GM08714 (cell line): ENCODE results near the gene NDEL1.

Experiments
- H3K4me3 ChIP-seq: fragments of 200-500 bp; sonication (Bioruptor generic); 2 replicates; pipeline ENCODE4 v1.5.1; 2014; ENCODE audit warnings: mild to moderate bottlenecking, low read length, inconsistent platforms
- ZNF274 ChIP-seq: IDR thresholded peaks from 2 replicates; pipeline ENCODE4 v1.6.1; 2012; ENCODE audit warnings: mild to moderate bottlenecking, low read depth, low read length

Gene NDEL1

DNA sequence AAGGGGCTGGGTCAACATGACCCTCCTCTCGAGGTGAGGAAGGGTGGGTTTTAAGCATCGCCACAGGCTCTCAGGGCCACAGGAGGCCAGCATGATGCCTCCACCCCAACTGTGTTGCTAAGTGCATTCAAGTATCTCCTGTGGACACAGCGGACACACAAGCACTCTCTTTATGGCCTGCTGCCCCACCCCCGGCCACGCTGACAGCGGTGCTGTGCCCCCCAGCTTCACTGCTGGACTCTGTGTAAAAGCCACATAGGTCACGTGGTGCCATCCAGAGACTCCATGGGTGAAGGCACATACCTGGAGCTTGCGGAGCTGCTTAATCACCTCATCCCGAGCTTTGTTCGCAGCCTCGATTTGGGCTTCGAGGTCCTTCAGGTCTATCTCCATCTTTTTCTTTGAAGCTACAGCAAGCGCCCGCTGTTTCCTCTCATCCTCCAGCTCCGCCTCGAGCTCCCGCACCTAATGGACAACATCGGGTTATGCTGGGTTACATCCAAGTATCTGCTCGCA, 51.5 kb downstream of the NDEL1 start:
- no peak for TF ChIP-seq ZNF274
- H3K4me3 ChIP-seq = no peak overlapping the region

DNA sequence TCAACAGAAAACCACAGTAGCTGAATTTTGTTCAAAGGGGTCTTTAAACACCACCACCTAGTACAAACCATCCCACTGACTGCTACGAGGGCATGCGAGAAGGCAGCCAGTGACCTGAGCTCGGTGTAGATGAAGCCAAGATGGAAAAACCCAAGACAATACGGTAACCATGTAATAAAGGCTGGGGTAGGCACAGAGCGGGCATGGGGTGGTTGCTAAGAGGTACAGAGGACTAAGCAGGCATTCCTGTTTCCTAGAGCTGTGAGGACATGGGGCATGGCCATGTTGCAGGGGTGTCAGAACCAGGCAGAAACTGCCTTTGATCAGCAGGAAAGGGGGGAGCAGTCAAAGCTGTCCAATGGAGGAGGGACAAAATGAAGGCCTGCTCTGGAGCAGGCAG, 52.1 kb downstream of the NDEL1 start:
- H3K4me3 ChIP-seq = no peak overlapping the region
- no peak for TF ChIP-seq ZNF274

DNA sequence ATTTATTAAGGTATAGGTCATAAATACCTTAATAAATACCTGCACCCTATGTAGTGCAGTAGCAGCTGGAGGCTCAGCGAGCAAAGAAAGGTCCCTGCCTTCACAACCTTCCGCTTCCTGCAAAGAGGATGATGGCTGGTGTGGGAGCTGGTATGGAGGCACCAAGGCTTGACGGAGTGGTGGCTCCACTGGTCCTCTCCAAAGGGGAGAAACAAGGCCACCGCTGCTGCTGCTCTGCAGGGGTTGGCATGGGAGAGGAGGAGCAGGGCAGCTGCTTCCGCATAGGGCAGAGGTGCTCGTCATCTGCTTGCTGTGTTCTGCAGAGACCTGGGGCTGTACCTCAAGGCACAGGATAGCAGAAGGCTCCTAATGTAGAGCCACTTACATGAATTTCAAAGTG, 52.8 kb downstream of the NDEL1 start:
- H3K4me3 ChIP-seq = no peak overlapping the region
- TF ChIP-seq ZNF274 = no peak

DNA sequence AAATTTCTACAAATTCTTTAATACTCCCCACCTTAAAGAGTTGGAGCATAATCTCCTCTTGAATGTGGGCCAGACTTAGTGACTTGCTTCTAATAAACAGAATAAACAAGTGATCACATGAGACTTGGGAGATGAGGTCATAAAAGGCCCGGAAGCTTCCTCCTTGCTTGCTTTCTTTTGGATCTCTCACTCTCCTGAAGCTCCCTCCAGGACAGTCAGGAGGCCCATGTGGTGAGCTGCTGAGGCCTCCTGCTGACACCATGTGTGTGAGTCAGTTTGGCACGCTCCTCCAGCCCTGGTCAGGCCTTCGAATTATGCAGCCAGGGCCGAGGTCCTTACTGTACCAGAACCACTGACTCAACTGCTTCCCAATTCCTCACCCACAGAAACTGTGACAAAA, 53.2 kb downstream of the NDEL1 start:
- H3K4me3 ChIP-seq = no peak overlapping the region
- no peak for TF ChIP-seq ZNF274

DNA sequence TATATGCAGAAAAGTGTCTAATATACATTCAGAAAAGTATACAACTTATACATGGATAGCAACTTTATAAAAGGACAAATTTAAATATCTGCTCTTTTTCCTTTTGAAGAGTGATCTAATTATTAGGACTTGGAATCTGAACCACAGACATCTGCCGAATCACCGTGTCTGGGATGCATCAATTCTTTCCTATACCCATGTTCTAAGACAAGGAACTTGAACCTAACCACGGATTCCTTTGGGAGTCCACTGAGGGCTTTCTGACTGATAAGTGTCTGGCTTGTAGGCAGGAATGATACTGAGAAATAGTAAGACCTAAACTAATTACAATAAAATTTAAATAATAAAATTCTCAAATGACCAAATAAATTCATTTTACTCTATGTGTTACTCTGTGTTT, 54.2 kb downstream of the NDEL1 start:
- TF ChIP-seq ZNF274 = no peak
- no peak overlapping the region for H3K4me3 ChIP-seq

DNA sequence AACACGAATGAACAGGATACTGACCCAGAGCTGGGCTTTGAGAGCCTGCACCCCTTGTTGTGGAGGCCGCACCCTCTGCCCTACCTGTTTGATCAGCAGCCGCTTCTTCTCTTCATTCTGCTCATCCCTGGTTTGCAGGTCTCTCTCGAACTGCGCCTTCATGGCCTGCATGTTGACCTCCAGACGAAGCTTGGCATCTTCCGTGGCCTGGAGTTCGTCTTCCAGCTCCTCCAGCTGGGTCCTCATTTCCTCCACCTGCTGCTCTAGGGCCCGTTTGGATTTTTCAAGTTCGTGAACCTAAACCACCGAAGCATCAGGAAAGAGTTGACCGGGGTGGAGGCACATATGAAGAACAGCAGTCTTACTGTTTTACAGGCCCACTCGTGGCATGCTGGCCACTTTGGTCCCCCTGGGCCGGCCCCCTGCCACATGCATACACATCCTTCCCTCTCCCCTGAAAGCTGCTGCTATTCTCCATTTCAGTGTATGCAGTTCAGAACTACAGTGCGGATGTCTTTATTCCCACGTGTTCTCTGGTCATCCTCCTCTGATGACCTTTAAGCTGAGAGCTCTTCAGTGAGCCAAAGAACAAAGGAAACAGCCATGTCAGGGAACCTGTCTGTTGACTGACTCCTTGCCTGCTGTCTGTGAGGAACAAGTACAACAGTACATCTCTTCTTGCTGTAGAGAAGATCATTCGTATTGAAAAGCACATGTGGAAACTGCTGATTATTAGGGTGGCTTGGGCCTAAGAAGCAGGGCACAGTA, 54.8 kb downstream of the NDEL1 start:
- no peak for TF ChIP-seq ZNF274

DNA sequence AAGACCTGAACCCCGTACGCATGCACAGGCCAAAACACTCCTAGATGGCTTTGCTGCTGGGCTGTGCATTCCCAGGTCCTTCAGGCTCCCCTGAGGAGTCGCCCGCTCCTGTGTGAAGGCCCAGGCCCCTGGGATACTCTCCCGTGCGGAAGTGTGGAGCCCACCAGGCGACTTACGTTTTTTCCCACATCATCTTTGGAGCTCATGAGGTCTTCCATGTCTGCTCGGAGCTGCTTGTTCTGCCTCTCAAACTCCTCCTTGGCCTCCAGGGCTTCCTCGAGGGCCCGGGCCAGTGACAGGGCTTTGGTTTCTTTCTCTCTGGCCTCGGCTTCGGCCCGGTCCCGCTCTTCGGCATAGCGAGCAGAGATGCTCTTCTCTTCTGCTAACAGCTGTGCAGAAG, 56.4 kb downstream of the NDEL1 start:
- H3K4me3 ChIP-seq = no peak overlapping the region
- TF ChIP-seq ZNF274 = no peak

More for the DNA sequence above, 54.8 kb downstream of the NDEL1 start:
- H3K4me3 ChIP-seq = no peak overlapping the region

DNA sequence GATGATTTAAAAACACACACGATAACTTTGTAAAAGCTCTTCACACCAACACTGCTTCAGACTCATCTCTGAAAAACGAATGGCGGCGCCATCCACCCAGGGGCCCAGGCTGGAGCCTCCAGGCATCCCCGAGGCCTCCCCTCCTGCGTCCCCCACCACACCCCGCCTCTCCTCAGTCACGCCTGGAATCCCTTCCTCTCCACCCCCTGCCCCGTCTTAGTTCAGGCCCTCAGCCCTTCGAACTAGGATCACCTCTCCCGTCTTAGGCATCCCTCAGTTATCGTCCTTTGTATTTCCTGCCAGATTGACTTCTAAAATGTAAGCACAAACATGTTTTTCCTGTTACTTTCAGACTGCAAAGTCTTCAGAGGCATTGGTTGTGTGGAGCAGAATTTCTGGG, 58.3 kb downstream of the NDEL1 start:
- no peak overlapping the region for H3K4me3 ChIP-seq
- no peak for TF ChIP-seq ZNF274

DNA sequence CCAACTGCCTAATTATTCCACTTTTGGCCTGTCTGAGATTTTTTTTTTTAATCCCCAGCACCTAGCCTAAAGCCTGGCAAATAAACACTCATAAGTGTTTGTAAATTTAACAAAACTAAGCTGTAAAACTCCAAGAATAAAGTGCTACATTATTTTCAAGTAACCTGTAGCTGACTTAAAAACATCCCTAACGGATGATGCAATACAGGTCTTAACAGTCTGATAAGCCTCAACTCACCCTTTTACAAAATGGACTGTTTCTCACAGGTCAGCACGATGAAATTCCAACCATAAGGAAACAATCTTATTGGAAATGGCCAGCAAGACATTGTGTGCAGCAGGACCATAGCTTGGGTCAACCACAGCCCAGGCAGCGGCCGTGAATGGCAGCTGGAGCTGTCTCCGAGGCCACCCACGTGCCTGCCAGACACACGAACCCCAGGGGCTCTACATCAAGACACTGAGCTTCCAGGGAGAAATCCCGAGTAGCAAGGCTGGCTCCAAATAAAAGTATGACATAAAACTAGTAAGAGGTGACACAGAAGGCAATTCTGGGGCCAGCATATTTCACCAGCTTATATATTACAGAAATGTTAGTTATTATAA, 58.9 kb downstream of the NDEL1 start:
- no peak for TF ChIP-seq ZNF274
- H3K4me3 ChIP-seq = no peak overlapping the region

DNA sequence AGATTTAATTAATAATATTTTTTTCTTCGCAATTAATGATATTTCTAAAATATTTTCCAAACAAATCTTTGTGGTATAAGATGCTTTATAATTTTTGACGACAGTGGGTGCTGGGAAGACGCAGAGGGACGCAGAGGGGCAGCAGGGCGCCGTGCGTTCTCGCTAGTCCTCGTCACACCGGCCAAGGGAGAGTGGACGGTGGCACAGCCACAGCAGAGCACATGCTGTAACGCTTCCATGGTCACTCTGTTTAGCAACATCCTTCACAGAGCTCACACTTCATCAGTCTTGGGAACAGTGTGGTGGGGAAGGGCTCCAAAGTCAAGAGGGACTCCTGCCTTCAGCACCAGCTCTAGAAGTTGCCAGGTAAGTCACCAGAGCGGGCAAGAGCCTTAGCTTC, 60.4 kb downstream of the NDEL1 start:
- H3K4me3 ChIP-seq = no peak overlapping the region
- TF ChIP-seq ZNF274 = no peak

DNA sequence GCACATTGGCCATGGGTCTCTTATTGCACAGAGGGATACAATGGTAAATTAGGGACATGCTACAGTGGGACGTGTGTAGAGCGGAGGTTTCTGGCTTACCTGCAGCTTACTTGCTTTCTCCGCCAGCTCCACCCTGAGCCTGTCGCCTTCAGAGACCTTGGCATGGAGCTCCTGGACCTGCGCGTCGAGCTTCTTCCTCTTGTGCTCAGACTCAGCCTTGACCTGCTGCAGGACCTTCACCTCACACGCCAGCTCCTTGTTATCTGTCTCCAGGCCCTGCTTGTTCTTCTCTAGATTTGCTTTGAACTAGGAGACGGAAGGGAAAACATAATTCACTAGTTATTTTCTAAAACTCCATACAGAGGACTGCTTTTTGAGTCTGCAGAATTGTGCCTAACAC, 63.5 kb downstream of the NDEL1 start:
- H3K4me3 ChIP-seq = no peak overlapping the region
- TF ChIP-seq ZNF274 = no peak

DNA sequence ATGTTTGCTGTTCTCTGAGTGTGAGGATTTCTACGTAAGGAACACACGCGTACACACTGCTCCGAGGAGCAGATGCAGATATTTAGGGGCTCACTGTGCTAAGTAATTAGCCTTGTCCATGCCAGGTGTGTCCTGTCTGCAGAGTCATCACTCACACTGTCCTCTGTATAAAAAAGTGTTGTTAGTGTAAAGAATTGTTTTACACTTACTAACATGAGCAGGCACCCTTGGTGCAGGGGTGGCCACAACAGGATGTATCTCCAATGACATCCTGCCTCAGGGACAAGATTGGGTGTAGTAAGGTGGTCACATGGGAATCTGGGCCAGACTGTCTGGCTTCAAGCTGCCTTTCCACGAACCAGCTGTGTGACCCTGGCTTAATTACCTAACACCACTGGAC, 63.9 kb downstream of the NDEL1 start:
- no peak overlapping the region for H3K4me3 ChIP-seq
- TF ChIP-seq ZNF274 = no peak

DNA sequence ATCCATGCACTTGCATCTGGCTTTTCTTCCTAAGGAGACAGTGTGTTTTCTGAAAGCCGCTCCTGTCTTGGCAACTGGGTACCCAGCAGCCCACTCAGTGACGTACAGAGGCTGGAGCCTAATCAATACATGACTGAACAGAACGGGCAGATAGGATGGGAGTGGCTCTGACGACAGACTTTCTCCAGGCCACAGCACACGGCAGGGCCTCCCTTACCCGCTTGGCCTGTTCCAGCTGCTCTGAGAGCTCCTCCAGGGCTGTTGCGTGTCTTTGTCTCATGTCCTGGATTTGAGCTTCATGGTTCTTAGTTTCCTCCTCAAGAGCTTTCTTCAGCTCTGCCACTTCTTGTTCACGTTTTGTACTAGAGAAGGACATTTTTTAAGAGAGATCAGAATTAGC, 64.9 kb downstream of the NDEL1 start:
- no peak overlapping the region for H3K4me3 ChIP-seq
- TF ChIP-seq ZNF274 = no peak

DNA sequence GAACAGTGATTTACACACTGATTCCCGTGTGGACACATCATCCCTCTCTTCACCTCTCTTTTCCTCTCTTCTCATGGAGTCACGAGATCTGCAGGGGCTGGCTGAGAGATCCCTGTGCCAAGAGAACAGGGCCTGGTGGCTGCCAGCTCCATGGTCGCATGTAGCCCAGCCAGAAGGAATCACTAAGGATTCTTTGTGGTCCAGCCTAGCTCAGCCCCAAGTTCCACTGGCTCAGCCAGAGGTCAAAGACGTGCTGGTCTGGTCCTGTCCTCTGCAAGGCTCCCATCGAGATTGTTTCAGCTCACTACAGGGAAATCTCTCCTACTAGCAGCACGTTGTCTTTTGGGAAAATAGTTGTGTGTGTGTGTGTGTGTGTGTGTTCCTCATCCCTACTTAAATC, 66.4 kb downstream of the NDEL1 start:
- no peak for TF ChIP-seq ZNF274
- H3K4me3 ChIP-seq = no peak overlapping the region

DNA sequence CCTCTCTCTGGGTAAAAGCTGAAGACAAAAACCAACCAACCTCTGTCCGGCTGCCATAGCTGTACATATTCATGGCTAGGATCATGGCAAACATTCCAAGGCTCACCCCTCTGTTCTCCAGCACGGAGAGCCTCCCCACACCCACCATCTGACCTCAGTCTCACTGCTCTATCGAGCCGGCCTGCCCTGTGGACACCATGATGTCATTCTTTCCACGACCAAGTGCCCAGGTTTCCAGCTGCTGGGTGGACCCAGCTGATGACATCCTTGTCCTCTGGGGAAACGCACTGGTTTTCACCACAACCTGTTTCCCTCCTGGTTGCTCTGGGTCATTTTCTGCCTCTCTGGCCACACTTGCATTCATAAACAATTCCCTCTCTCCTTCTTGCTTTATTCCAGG, 67.7 kb downstream of the NDEL1 start:
- no peak overlapping the region for H3K4me3 ChIP-seq
- no peak for TF ChIP-seq ZNF274

DNA sequence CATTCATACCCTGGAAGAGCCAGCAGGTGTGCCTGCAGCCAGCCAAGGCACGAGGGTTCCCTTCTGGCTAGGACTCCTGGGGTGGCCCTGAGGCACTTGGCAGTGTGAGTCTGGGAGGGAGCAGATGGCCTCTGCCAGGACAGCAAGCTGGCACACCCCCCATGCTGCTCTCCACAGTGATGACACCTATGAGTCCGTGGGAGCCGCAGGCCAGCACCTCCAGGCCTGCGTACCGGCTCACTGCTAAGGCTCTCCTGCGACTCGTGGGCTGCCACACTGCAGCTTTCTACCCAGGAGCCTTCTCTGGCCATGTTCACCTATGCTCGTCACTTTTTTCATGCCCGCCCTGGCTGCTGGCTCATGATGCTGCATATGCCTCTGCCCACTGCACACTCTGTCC, 68.1 kb downstream of the NDEL1 start:
- TF ChIP-seq ZNF274 = no peak
- no peak overlapping the region for H3K4me3 ChIP-seq
